Measurements from ENCODE around the gene ZNF234. TPM values are rescaled to one million over a fixed set of nuclear protein-coding genes. Genes with fewer than 3 reads are reported as not detected.

Gene ZNF234
- 10 to 100 TPM in 3 of 9 donors, 1 to 10 TPM in 6; 4.6 to 12.8 (median 9.4) TPM for total RNA-seq
- polyA plus RNA-seq, result 1 to 10 TPM; 4.5 to 4.7 TPM
- long read RNA-seq, donor 1, full-length matches to known transcripts, result 5 of 14 reads
- long read RNA-seq, donor 1, partial matches to known transcripts, result 3 of 14 reads
- long read RNA-seq, donor 1, other reads (novel, unspliced or antisense), result 6 of 14 reads
- long read RNA-seq, donor 2, full-length matches to known transcripts, result 18 of 32 reads
- long read RNA-seq, donor 2, partial matches to known transcripts, result 3 of 32 reads
- long read RNA-seq, donor 2, other reads (novel, unspliced or antisense), result 11 of 32 reads
- long read RNA-seq, donor 3, full-length matches to known transcripts, result 1 of 12 reads
- long read RNA-seq, donor 3, partial matches to known transcripts, result 2 of 12 reads
- long read RNA-seq, donor 3, other reads (novel, unspliced or antisense), result 9 of 12 reads

- intact Hi-C loops (cut with DNase I), result loop anchor here in 3 of 10 donors (1.0 to 2.0 kb wide), 5 partner anchors 23 to 65 kb away; partner anchors contain the start of genes ZNF225 (in 2 of the 3) and ZNF226 (in 1 of the 3)
- WGBS, 4 donors, result 0 to 1% (median 1%) methylated on average over 45 to 52 of the region's 52 CpGs
Measured at GRCh38 chr19:44141191-44142058, at the start of gene ZNF234. Gene ZNF234 (plus strand): TSS chr19:44141554. CDS start chr19:44144633, 3,079 bp downstream.

GRCh38 chr19:44092108-44092507 is 49.2 kb upstream of the ZNF234 start:
- ATAC-seq, result no peak
- H3K36me3 ChIP-seq, result peaks cover 0 to 17% (median 11%) of the 10 kb centered on the region in 9 donors
- intact Hi-C loops (cut with DNase I), result loop anchor here in 3 of 10 donors (5.0 to 10.0 kb wide), 2 partner anchors 87 to 90 kb away; partner anchors contain the start of gene ZNF230 (in 3 of the 3)
- DNase-seq, result no peak
- 63 to 81% (median 72%) methylated on average over 4 of the region's 4 CpGs for WGBS, 4 donors
- H3K27me3 ChIP-seq, result no peaks in the 10 kb centered on the region
- no peaks in the 10 kb centered on the region for H3K9me3 ChIP-seq
- no peak for TF ChIP-seq CTCF (IDR thresholded peaks at IDR 0.05)
- no peak for TF ChIP-seq POLR2A (IDR thresholded peaks at IDR 0.05)
- no peak overlapping the region for H3K27ac ChIP-seq
- H3K4me3 ChIP-seq, result no peak overlapping the region
- H3K4me1 ChIP-seq, result peaks cover 0 to 24% (median 11%) of the 10 kb centered on the region in 12 donors

More at GRCh38 chr19:44141191-44142058, at the start of gene ZNF234:
- TF ChIP-seq POLR2A (IDR thresholded peaks at IDR 0.05), result peak in 1 of 2 donors; percentile 54
- TF ChIP-seq CTCF (IDR thresholded peaks at IDR 0.05), result peak in 2 of 12 donors; percentile 8 to 17
- peak within 1 kb of the TSS; percentile 61 to 90 (median 84) for H3K27ac ChIP-seq
- H3K27me3 ChIP-seq, result no peaks in the 10 kb centered on the region
- peak; percentile 93 to 99 (median 98) for ATAC-seq
- no peaks in the 10 kb centered on the region for H3K9me3 ChIP-seq
- H3K4me3 ChIP-seq, result peak within 1 kb of the TSS; percentile 62 to 98 (median 89)
- H3K36me3 ChIP-seq, result peaks cover 0 to 26% (median 23%) of the 10 kb centered on the region in 9 donors
- peak; percentile 85 to 91 (median 90) for DNase-seq
- peaks cover 0 to 19% (median 12%) of the 10 kb centered on the region in 12 donors for H3K4me1 ChIP-seq

- peak; percentile 95 to 99 (median 99) for ATAC-seq
- Histone ChIP-seq H3K27me3 (no peaks in the 10 kb centered on the region), H3K4me1 (peaks cover 0 to 24% (median 11%) of the 10 kb centered on the region in 12 donors), H3K4me3 (peak within 1 kb of the TSS; percentile 67 to 89 (median 77)), H3K9me3 (no peaks in the 10 kb centered on the region), H3K36me3 (peaks cover 2 to 29% (median 26%) of the 10 kb centered on the region in 9 donors), H3K27ac (peak within 1 kb of the TSS in 11 of 12 donors; percentile 51 to 86 (median 76))
- intact Hi-C loops (cut with DNase I), result loop anchor here in 5 of 10 donors (1.0 to 10.0 kb wide), 8 partner anchors 19 to 92 kb away; partner anchors contain the start of genes ZNF225 (in 5 of the 5), ZNF230 (in 4 of the 5), ZNF223 (in 1 of the 5) and ZNF284 (in 1 of the 5)
- DNase-seq, result peak; percentile 93 to 95 (median 94)
- 0 to 1% (median 0%) methylated on average over 41 to 50 of the region's 50 CpGs for WGBS, 4 donors
- TF ChIP-seq CTCF (IDR thresholded peaks at IDR 0.05) (no peak), POLR2A (IDR thresholded peaks at IDR 0.05) (peak in 1 of 2 donors; percentile 62)
Measured at GRCh38 chr19:44093931-44094765, 47.2 kb upstream of the ZNF234 start, which contains the start of gene ZNF224. Gene ZNF224 (plus strand): TSS chr19:44094361. CDS start chr19:44097874, 3,513 bp downstream.

Data from heart left ventricle (tissue), 16 donors.